Measurements from ENCODE around the gene PIEZO1. TPM values are rescaled to one million over a fixed set of nuclear protein-coding genes. Genes with fewer than 3 reads are reported as not detected.

PIEZO1 gene
- total and polyA plus RNA-seq, 9 of the 15 experiments (the other 6 are each of a cell fraction or from before 2014, with no cell fraction given), result 3.6 to 432 (median 131) TPM

DNA sequence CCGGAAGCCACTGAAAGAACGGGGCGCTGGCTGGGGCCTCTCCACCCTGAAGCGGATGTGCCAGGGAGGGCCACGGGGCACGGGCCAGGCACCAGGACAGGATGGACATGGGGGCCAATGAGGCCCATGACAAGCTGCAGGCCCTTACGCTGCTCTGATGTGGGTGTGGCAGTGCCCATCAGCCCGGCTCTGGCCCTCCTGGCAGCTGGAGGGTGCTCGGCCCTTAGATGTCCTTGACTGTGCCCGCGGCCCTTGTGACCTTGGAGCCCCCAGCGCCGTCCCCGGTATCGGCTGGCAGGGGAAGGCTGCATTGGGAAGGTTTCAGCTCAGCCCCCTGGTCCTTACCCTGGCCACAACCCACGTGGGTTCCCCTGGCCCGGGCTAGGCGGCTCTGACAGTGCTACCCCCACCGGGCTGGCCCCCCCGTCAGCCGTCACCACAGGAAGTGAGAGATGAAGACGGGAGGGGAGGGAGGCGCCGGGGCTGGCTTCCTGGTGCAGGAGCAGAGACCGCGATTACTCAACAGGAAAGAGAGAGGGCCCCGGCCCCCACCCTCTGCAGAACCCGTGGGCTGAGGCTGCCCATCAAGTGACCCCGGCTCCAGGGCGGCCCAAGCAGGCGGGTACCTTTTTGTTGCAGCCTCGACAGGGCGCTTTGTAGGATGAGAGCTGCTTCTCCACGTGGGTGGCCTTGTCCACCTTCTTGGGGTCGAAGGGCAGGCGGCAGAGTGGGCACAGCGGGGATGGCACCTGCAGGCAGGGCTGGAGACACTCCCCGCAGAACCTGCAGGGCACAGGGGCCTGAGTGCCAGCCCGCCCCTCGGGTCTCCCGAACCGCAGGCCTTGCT, 84.2 kb downstream of the PIEZO1 start (continued):
- TF ChIP-seq, protein P1, sequence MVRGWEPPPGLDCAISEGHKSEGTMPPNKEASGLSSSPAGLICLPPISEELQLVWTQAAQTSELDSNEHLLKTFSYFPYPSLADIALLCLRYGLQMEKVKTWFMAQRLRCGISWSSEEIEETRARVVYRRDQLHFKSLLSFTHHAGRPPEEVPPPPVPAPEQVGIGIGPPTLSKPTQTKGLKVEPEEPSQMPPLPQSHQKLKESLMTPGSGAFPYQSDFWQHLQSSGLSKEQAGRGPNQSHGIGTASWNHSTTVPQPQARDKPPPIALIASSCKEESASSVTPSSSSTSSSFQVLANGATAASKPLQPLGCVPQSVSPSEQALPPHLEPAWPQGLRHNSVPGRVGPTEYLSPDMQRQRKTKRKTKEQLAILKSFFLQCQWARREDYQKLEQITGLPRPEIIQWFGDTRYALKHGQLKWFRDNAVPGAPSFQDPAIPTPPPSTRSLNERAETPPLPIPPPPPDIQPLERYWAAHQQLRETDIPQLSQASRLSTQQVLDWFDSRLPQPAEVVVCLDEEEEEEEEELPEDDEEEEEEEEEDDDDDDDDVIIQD (CRISPR knock-in tag; IDR thresholded peaks at IDR 0.05), result no peak
- TF ChIP-seq PURB (CRISPR knock-in tag; IDR thresholded peaks at IDR 0.05; ENCODE audit: low read depth) (no peak), CSDE1 (IDR thresholded peaks at IDR 0.05) (no peak), ETV6 (IDR thresholded peaks at IDR 0.05; ENCODE audit: borderline replicate concordance in 1 of 2, low read depth in 2 of 2, low read length in 1 of 2) (peak; percentile 25 to 43; a peak in 2 of 4 replicates), ETV6 (CRISPR knock-in tag; IDR thresholded peaks at IDR 0.05; ENCODE audit: borderline replicate concordance) (no peak), MYBL2 (IDR thresholded peaks at IDR 0.05; ENCODE audit: low read depth) (no peak), MYBL2 (CRISPR knock-in tag; IDR thresholded peaks at IDR 0.05; ENCODE audit: borderline replicate concordance) (no peak), SMARCA4 (IDR thresholded peaks at IDR 0.05) (0 out of 2 replicates have a peak, but pooled peaks have one; percentile 22), NR2F6 (CRISPR knock-in tag; IDR thresholded peaks at IDR 0.05) (no peak), RAD51 (IDR thresholded peaks at IDR 0.05; ENCODE audit: borderline replicate concordance, low read depth) (no peak), NR1H2 (CRISPR knock-in tag; IDR thresholded peaks at IDR 0.05) (no peak), BDP1 (IDR thresholded peaks at IDR 0.05; ENCODE audit: insufficient read depth, insufficient read length) (no peak), HDAC2 (IDR thresholded peaks at IDR 0.05) (no peak), POLR2AphosphoS5 (IDR thresholded peaks at IDR 0.05; ENCODE audit: control insufficient read depth, insufficient read depth, low read depth, low read length) (no peak), KDM4B (IDR thresholded peaks at IDR 0.05; ENCODE audit: borderline replicate concordance in 2 of 2, low read depth in 1 of 2) (peak in 1 of 2 experiments; percentile 97; a peak in 2 of 4 replicates), RUNX1 (IDR thresholded peaks at IDR 0.05; ENCODE audit: low read depth) (no peak), STAG1 (CRISPR knock-in tag; IDR thresholded peaks at IDR 0.05; ENCODE audit: borderline replicate concordance) (no peak), NR3C1 (CRISPR knock-in tag; IDR thresholded peaks at IDR 0.05) (no peak), TGIF2 (CRISPR knock-in tag; IDR thresholded peaks at IDR 0.05) (no peak; the same call in 1 of the 2 replicates), SMARCE1 (IDR thresholded peaks at IDR 0.05) (no peak), ZFP1 (CRISPR knock-in tag; IDR thresholded peaks at IDR 0.05) (no peak), HLTF (IDR thresholded peaks at IDR 0.05) (no peak), ETS2 (tag; IDR thresholded peaks at IDR 0.05; ENCODE audit: borderline replicate concordance, poor library complexity, severe bottlenecking) (no peak)
- TF ChIP-seq, protein P2, sequence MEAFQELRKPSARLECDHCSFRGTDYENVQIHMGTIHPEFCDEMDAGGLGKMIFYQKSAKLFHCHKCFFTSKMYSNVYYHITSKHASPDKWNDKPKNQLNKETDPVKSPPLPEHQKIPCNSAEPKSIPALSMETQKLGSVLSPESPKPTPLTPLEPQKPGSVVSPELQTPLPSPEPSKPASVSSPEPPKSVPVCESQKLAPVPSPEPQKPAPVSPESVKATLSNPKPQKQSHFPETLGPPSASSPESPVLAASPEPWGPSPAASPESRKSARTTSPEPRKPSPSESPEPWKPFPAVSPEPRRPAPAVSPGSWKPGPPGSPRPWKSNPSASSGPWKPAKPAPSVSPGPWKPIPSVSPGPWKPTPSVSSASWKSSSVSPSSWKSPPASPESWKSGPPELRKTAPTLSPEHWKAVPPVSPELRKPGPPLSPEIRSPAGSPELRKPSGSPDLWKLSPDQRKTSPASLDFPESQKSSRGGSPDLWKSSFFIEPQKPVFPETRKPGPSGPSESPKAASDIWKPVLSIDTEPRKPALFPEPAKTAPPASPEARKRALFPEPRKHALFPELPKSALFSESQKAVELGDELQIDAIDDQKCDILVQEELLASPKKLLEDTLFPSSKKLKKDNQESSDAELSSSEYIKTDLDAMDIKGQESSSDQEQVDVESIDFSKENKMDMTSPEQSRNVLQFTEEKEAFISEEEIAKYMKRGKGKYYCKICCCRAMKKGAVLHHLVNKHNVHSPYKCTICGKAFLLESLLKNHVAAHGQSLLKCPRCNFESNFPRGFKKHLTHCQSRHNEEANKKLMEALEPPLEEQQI (IDR thresholded peaks at IDR 0.05), result no peak
- TF ChIP-seq, protein P3, sequence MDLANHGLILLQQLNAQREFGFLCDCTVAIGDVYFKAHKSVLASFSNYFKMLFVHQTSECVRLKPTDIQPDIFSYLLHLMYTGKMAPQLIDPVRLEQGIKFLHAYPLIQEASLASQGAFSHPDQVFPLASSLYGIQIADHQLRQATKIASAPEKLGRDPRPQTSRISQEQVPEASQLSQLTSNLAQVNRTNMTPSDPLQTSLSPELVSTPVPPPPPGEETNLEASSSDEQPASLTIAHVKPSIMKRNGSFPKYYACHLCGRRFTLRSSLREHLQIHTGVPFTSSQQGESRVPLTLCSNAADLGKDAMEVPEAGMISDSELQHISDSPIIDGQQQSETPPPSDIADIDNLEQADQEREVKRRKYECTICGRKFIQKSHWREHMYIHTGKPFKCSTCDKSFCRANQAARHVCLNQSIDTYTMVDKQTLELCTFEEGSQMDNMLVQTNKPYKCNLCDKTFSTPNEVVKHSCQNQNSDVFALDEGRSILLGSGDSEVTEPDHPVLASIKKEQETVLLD (IDR thresholded peaks at IDR 0.05), result no peak
